Raji (cell line): ENCODE data around the gene SLC36A3.

Experiments used
- POLR2A ChIP-seq: IDR thresholded peaks from 2 replicates; pipeline ENCODE4 v1.6.1; 2011; ENCODE audit warnings: low read depth, low read length, control low read depth; ENCODE audit not compliant: insufficient read depth

Gene SLC36A3

GRCh38 chr5:151278845-151279244 is 24.7 kb downstream of the SLC36A3 start:
- TF ChIP-seq POLR2A, result no peak

GRCh38 chr5:151275803-151276202 is 27.8 kb downstream of the SLC36A3 start:
- TF ChIP-seq POLR2A, result no peak

GRCh38 chr5:151274666-151275065 is 28.9 kb downstream of the SLC36A3 start:
- TF ChIP-seq POLR2A, result no peak

GRCh38 chr5:151271336-151271735 is 32.2 kb downstream of the SLC36A3 start:
- no peak for TF ChIP-seq POLR2A

GRCh38 chr5:151270599-151270998 is 33.0 kb downstream of the SLC36A3 start:
- TF ChIP-seq POLR2A, result no peak

- TF ChIP-seq POLR2A, result no peak
These were observed 35.9 kb downstream of the SLC36A3 start for GRCh38 chr5:151267491-151268260.

- no peak for TF ChIP-seq POLR2A
These were observed 39.5 kb downstream of the SLC36A3 start for GRCh38 chr5:151264113-151264512.

- no peak for TF ChIP-seq POLR2A
These were observed 41.0 kb downstream of the SLC36A3 start for GRCh38 chr5:151262532-151262931.

- TF ChIP-seq POLR2A, result no peak
These were observed 43.6 kb downstream of the SLC36A3 start for GRCh38 chr5:151259931-151260330.

- no peak for TF ChIP-seq POLR2A
These were observed 44.8 kb downstream of the SLC36A3 start for GRCh38 chr5:151258816-151259215.

GRCh38 chr5:151258201-151258611 is 45.4 kb downstream of the SLC36A3 start:
- no peak for TF ChIP-seq POLR2A

GRCh38 chr5:151257731-151258181 is 45.8 kb downstream of the SLC36A3 start:
- TF ChIP-seq POLR2A, result no peak

- TF ChIP-seq POLR2A, result no peak
These were observed 47.8 kb downstream of the SLC36A3 start for GRCh38 chr5:151255621-151256286.

- no peak for TF ChIP-seq POLR2A
These were observed 49.0 kb downstream of the SLC36A3 start for GRCh38 chr5:151254556-151254955.

- no peak for TF ChIP-seq POLR2A
These were observed 50.0 kb downstream of the SLC36A3 start for GRCh38 chr5:151253605-151253950.

- peak; percentile 94 for TF ChIP-seq POLR2A
These were observed 50.6 kb downstream of the SLC36A3 start, which contains the start of gene GM2A for GRCh38 chr5:151252762-151253604. GM2A (plus strand) TSS chr5:151253185; CDS start chr5:151253217, 32 bp downstream.

- TF ChIP-seq POLR2A, result no peak
These were observed 51.9 kb downstream of the SLC36A3 start for GRCh38 chr5:151251621-151252020.
